ENCODE results near the gene RPL28.

Gene RPL28

DNA sequence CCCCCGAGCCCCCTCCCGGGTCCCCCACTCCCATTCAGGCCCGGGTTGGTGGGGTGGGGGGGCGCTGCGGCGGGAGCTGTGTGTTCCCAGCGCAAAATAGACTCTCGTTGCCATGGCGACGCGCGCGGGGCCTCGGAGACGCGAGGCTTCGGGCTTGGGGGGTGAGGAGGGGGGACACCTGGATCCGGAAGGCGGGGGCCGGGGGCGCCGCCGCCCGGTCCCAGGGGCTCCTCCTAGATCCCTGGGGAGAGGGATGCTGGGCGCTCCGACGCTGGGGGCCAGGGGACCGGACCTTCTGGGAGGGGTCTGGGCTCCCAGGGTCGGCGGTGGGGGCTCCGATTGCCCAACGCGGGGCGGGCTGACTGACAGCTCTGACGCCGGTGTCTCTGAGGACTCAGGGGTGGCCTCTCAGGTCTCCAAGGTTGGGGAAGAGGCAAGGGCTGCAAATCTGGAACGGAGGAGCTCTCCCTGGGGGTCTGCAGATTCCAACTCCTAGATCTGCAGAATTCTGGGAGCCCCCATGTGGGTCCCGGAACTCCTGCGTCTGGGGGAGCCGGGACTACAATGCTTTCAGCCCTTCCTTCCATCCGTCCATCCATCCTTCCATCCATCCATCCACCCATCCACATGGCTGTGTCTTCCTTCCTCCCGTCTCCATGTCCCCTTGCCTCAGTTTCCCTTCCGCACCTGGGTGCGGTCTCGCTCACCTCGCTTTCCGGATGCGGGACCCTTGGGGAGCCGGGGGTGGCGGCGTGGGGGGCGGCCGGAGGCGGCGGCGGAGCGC is 66.4 kb downstream of the RPL28 start:
- DNase-seq = no peak

Measured in activated naive CD4-positive, alpha-beta T cell treated with anti-CD3 and anti-CD28 coated beads, Interleukin-2, amount 50 U/mL, for 16 hours (primary cell).